HG02973 (cell line): ENCODE results near the gene C9orf78.

Experiments
- ATAC-seq: cut with Tn5 transposase; IDR thresholded peaks from one replicate; pipeline ENCODE4 v1.9.1; 2021; ENCODE audit warnings: moderate library complexity; ENCODE audit not compliant: unreplicated experiment

Gene C9orf78

GRCh38 chr9:129845373-129845772 lies 10.3 kb upstream of the C9orf78 start:
- no peak for ATAC-seq

GRCh38 chr9:129841071-129841470 lies 6.0 kb upstream of the C9orf78 start:
- ATAC-seq: no peak

- no peak for ATAC-seq
These were observed 5.0 kb upstream of the C9orf78 start for GRCh38 chr9:129840034-129840433.

GRCh38 chr9:129839324-129840023 lies 4.4 kb upstream of the C9orf78 start:
- ATAC-seq: no peak

- no peak for ATAC-seq
These were observed 3.7 kb upstream of the C9orf78 start for GRCh38 chr9:129838707-129839259.

GRCh38 chr9:129836311-129837007 lies 1.4 kb upstream of the C9orf78 start:
- ATAC-seq: no peak

- peak; percentile 3 for ATAC-seq
These were observed 767 bp upstream of the C9orf78 start for GRCh38 chr9:129835860-129836223.

- no peak for ATAC-seq
These were observed 467 bp downstream of the C9orf78 start for GRCh38 chr9:129834489-129835127.

- ATAC-seq: no peak
These were observed 2.1 kb downstream of the C9orf78 start for GRCh38 chr9:129832982-129833381.

- ATAC-seq: no peak
These were observed 6.1 kb downstream of the C9orf78 start for GRCh38 chr9:129828969-129829368.

- ATAC-seq: no peak
These were observed 7.0 kb downstream of the C9orf78 start for GRCh38 chr9:129828051-129828450.

GRCh38 chr9:129826759-129827158 lies 8.3 kb downstream of the C9orf78 start:
- ATAC-seq: no peak

- ATAC-seq: no peak
These were observed 8.7 kb downstream of the C9orf78 start for GRCh38 chr9:129826344-129826743.

- ATAC-seq: peak; percentile 87
These were observed 11.0 kb downstream of the C9orf78 start, which contains the start of gene TOR1A for GRCh38 chr9:129823935-129824601. Gene TOR1A (minus strand): TSS chr9:129824136. CDS start chr9:129824085, 51 bp downstream.

GRCh38 chr9:129823542-129823934 lies 11.5 kb downstream of the C9orf78 start:
- ATAC-seq: peak; percentile 7

- ATAC-seq: no peak
These were observed 12.1 kb downstream of the C9orf78 start for GRCh38 chr9:129822898-129823541.

GRCh38 chr9:129816501-129817435 lies 18.3 kb downstream of the C9orf78 start:
- no peak for ATAC-seq

- no peak for ATAC-seq
These were observed 19.8 kb downstream of the C9orf78 start for GRCh38 chr9:129815278-129815677.

GRCh38 chr9:129814432-129815223 lies 20.4 kb downstream of the C9orf78 start:
- ATAC-seq: no peak
